ENCODE measurements around the gene PDC.

DNA sequence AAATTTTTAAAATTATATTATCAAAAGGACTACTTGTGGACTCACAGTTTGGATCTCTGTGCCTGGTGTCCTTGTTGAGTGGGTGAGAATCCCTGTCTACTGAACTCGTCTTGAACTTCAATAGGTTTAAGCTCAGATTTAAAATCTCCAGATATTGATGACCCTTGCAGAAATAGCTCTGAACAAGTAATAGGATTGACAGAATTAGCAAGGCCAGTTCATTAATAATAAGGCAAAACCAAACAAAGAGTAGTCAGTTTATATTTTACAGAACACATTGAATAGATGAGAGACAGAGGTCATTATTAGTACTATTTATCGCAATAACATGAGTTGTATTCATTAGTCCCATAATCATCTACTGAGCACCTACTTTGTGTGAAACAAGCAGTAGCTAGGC, at the start of gene PDC:
- no peak for TF ChIP-seq EZH2phosphoT487 (IDR thresholded peaks at IDR 0.05; ENCODE audit: low read depth)
- TF ChIP-seq, protein P1, sequence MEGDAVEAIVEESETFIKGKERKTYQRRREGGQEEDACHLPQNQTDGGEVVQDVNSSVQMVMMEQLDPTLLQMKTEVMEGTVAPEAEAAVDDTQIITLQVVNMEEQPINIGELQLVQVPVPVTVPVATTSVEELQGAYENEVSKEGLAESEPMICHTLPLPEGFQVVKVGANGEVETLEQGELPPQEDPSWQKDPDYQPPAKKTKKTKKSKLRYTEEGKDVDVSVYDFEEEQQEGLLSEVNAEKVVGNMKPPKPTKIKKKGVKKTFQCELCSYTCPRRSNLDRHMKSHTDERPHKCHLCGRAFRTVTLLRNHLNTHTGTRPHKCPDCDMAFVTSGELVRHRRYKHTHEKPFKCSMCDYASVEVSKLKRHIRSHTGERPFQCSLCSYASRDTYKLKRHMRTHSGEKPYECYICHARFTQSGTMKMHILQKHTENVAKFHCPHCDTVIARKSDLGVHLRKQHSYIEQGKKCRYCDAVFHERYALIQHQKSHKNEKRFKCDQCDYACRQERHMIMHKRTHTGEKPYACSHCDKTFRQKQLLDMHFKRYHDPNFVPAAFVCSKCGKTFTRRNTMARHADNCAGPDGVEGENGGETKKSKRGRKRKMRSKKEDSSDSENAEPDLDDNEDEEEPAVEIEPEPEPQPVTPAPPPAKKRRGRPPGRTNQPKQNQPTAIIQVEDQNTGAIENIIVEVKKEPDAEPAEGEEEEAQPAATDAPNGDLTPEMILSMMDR (IDR thresholded peaks at IDR 0.05; ENCODE audit: low read depth, low read length): no peak

All from OCI-LY3 (cell line).